Esophagus (tissue), 2 donors: Measurements from ENCODE around the gene FRRS1. TPM values are rescaled to one million over a fixed set of nuclear protein-coding genes. Genes with fewer than 3 reads are reported as not detected.

ENCODE experiments used
- H3K27ac ChIP-seq, 2 donors: one replicate each; pipeline ENCODE4 v1.5.1; 2013; ENCODE audit warnings: low read depth in 2 of 2, mild to moderate bottlenecking in 2 of 2, inconsistent platforms in 1 of 2, low read length in 1 of 2, moderate library complexity in 1 of 2
- H3K27me3 ChIP-seq, 2 donors: one replicate each; pipeline ENCODE4 v1.6.1; 2013; ENCODE audit warnings: low read length in 2 of 2, control low read depth in 1 of 2, mild to moderate bottlenecking in 1 of 2; ENCODE audit not compliant: insufficient read depth in 2 of 2, control insufficient read depth in 1 of 2
- H3K36me3 ChIP-seq, 2 donors: one replicate each; pipeline ENCODE4 v1.6.1; 2013; ENCODE audit warnings: low read length in 1 of 2; ENCODE audit not compliant: control insufficient read depth in 2 of 2, insufficient read depth in 2 of 2
- H3K4me1 ChIP-seq, 2 donors: one replicate each; pipeline ENCODE4 v1.6.1; 2013; ENCODE audit warnings: low read length in 1 of 2; ENCODE audit not compliant: control insufficient read depth in 2 of 2, insufficient read depth in 2 of 2
- H3K4me3 ChIP-seq, 2 donors: one replicate each; pipeline ENCODE4 v1.5.1; 2013; ENCODE audit warnings: low read length in 2 of 2, mild to moderate bottlenecking in 2 of 2, low read depth in 1 of 2, moderate library complexity in 1 of 2
- H3K9me3 ChIP-seq, 2 donors: one replicate each; pipeline ENCODE4 v1.6.1; 2013; ENCODE audit warnings: mild to moderate bottlenecking in 2 of 2, low read depth in 1 of 2, low read length in 1 of 2, moderate library complexity in 1 of 2; ENCODE audit not compliant: control insufficient read depth in 2 of 2, insufficient read depth in 1 of 2
- WGBS, 2 donors: extraction: QIAGEN DNeasy Blood & Tissue Kit; methylation state at CpG; one replicate each; pipeline ENCODE4 v1.1.7; 2013; 5-methylcytosine and 5-hydroxymethylcytosine counted together
- polyA plus RNA-seq, 2 donors: library from polyadenylated mRNA; stranded (reverse); fragments of 200-250 nt; gene quantifications; one replicate each; pipeline ENCODE4 v1.2.3, GENCODE V29; 2013
- donor health status: healthy with polysubstance abuse.
- donor health status: Bipolar disorder and iron deficiency.

The FRRS1 gene
- polyA plus RNA-seq, 2 donors = 2.3 to 5.2 TPM

GRCh38 chr1:99725996-99726395 lies 40.4 kb downstream of the FRRS1 start:
- Histone ChIP-seq H3K9me3 (no peaks in the 10 kb centered on the region), H3K4me1 (no peaks in the 10 kb centered on the region), H3K27me3 (no peaks in the 10 kb centered on the region), H3K36me3 (peaks cover 2% of the 10 kb centered on the region in 2 donors), H3K4me3 (no peak overlapping the region), H3K27ac (no peak overlapping the region)
- WGBS, 2 donors = 64 to 67% methylated on average over 4 of the region's 4 CpGs

- Histone ChIP-seq H3K27ac (no peak overlapping the region), H3K36me3 (peaks cover 2% of the 10 kb centered on the region in 2 donors), H3K4me1 (no peaks in the 10 kb centered on the region), H3K27me3 (no peaks in the 10 kb centered on the region), H3K9me3 (no peaks in the 10 kb centered on the region), H3K4me3 (no peak overlapping the region)
- 91 to 95% methylated on average over 3 of the region's 3 CpGs for WGBS, 2 donors
Measured at GRCh38 chr1:99723251-99723650, 43.2 kb downstream of the FRRS1 start.

GRCh38 chr1:99717005-99717404 lies 49.4 kb downstream of the FRRS1 start:
- no peak overlapping the region for H3K27ac ChIP-seq
- H3K4me3 ChIP-seq = no peak overlapping the region
- no peaks in the 10 kb centered on the region for H3K9me3 ChIP-seq
- H3K27me3 ChIP-seq = no peaks in the 10 kb centered on the region
- 95 to 96% methylated on average over 1 of the region's 1 CpG for WGBS, 2 donors
- peaks cover 4% of the 10 kb centered on the region in 2 donors for H3K36me3 ChIP-seq
- H3K4me1 ChIP-seq = no peaks in the 10 kb centered on the region

GRCh38 chr1:99713006-99713405 lies 53.4 kb downstream of the FRRS1 start:
- WGBS, 2 donors = 96 to 99% methylated on average over 2 of the region's 2 CpGs
- Histone ChIP-seq H3K4me1 (no peaks in the 10 kb centered on the region), H3K27me3 (no peaks in the 10 kb centered on the region), H3K9me3 (no peaks in the 10 kb centered on the region), H3K27ac (no peak overlapping the region), H3K36me3 (peaks cover 4 to 8% of the 10 kb centered on the region in 2 donors), H3K4me3 (no peak overlapping the region)

GRCh38 chr1:99710994-99711393 lies 55.4 kb downstream of the FRRS1 start:
- Histone ChIP-seq H3K9me3 (no peaks in the 10 kb centered on the region), H3K4me1 (no peaks in the 10 kb centered on the region), H3K36me3 (peaks cover under 1 to 8% of the 10 kb centered on the region in 2 donors), H3K4me3 (no peak overlapping the region), H3K27ac (no peak overlapping the region), H3K27me3 (no peaks in the 10 kb centered on the region)
- 92 to 94% methylated on average over 4 of the region's 4 CpGs for WGBS, 2 donors

- Histone ChIP-seq H3K27me3 (no peaks in the 10 kb centered on the region), H3K4me3 (no peak overlapping the region), H3K4me1 (no peaks in the 10 kb centered on the region), H3K36me3 (peaks cover 0 to 9% of the 10 kb centered on the region in 2 donors), H3K27ac (no peak overlapping the region), H3K9me3 (peaks cover 0 to 4% of the 10 kb centered on the region in 2 donors)
- 23 to 25% methylated on average over 4 of the region's 4 CpGs for WGBS, 2 donors
Measured at GRCh38 chr1:99707535-99708142, 58.8 kb downstream of the FRRS1 start.

GRCh38 chr1:99705385-99705784 lies 61.0 kb downstream of the FRRS1 start:
- Histone ChIP-seq H3K9me3 (peaks cover 0 to 4% of the 10 kb centered on the region in 2 donors), H3K27me3 (no peaks in the 10 kb centered on the region), H3K27ac (no peak overlapping the region), H3K36me3 (peaks cover 0 to 7% of the 10 kb centered on the region in 2 donors), H3K4me1 (no peaks in the 10 kb centered on the region), H3K4me3 (no peak overlapping the region)

GRCh38 chr1:99704356-99704816 lies 62.0 kb downstream of the FRRS1 start:
- Histone ChIP-seq H3K27ac (no peak overlapping the region), H3K4me1 (no peaks in the 10 kb centered on the region), H3K27me3 (no peaks in the 10 kb centered on the region), H3K9me3 (peaks cover 0 to 4% of the 10 kb centered on the region in 2 donors), H3K36me3 (peaks cover 0 to 7% of the 10 kb centered on the region in 2 donors), H3K4me3 (no peak overlapping the region)
- WGBS, 2 donors = 76 to 81% methylated on average over 17 of the region's 17 CpGs

- Histone ChIP-seq H3K36me3 (peaks cover 0 to 5% of the 10 kb centered on the region in 2 donors), H3K27ac (no peak overlapping the region), H3K9me3 (peaks cover 0 to 4% of the 10 kb centered on the region in 2 donors), H3K4me3 (no peak overlapping the region), H3K27me3 (no peaks in the 10 kb centered on the region), H3K4me1 (no peaks in the 10 kb centered on the region)
Measured at GRCh38 chr1:99702221-99702620, 64.2 kb downstream of the FRRS1 start.

GRCh38 chr1:99700020-99700419 lies 66.4 kb downstream of the FRRS1 start:
- H3K4me1 ChIP-seq = no peaks in the 10 kb centered on the region
- no peaks in the 10 kb centered on the region for H3K27me3 ChIP-seq
- WGBS, 2 donors = 88% methylated on average over 3 of the region's 3 CpGs
- H3K4me3 ChIP-seq = no peak overlapping the region
- peaks cover 0 to 5% of the 10 kb centered on the region in 2 donors for H3K36me3 ChIP-seq
- peaks cover 0 to 4% of the 10 kb centered on the region in 2 donors for H3K9me3 ChIP-seq
- no peak overlapping the region for H3K27ac ChIP-seq
